ENCODE results near the gene JAKMIP1.

- no peak for TF ChIP-seq POLR2A (IDR thresholded peaks at IDR 0.05)
- TF ChIP-seq, protein P1, sequence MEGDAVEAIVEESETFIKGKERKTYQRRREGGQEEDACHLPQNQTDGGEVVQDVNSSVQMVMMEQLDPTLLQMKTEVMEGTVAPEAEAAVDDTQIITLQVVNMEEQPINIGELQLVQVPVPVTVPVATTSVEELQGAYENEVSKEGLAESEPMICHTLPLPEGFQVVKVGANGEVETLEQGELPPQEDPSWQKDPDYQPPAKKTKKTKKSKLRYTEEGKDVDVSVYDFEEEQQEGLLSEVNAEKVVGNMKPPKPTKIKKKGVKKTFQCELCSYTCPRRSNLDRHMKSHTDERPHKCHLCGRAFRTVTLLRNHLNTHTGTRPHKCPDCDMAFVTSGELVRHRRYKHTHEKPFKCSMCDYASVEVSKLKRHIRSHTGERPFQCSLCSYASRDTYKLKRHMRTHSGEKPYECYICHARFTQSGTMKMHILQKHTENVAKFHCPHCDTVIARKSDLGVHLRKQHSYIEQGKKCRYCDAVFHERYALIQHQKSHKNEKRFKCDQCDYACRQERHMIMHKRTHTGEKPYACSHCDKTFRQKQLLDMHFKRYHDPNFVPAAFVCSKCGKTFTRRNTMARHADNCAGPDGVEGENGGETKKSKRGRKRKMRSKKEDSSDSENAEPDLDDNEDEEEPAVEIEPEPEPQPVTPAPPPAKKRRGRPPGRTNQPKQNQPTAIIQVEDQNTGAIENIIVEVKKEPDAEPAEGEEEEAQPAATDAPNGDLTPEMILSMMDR (IDR thresholded peaks at IDR 0.05), result no peak
Observed at GRCh38 chr4:6204098-6204497, 3.7 kb upstream of the JAKMIP1 start.
